IMR-90 (cell line): ENCODE measurements around the gene DPF1. TPM values are rescaled to one million over a fixed set of nuclear protein-coding genes. Genes with fewer than 3 reads are reported as not detected.
A peak's percentile ranks its signal among the peaks of the same experiment; 100 is the strongest.

Experiments used
- ATAC-seq: fragments of 200-7000 bp; cut with Tn5 transposase; 2 replicates; pipeline ENCODE4 v1.9.1; 2020; ENCODE audit warnings: low read depth, mild to moderate bottlenecking, moderate library complexity
- BruUV-seq: library from RNA; stranded (reverse); fragments of 400-500 nt; replicated peaks from 2 replicates; lab custom pipeline; 2021; lab: Mats Ljungman, UMichigan
- CTCF ChIA-PET: fragments of 300-600 bp; formaldehyde crosslinking; extraction: SDS; loops from one replicate; lab custom pipeline; 2021; ENCODE audit warnings: antibody characterized with exemption; lab: Yijun Ruan, JAX
- POLR2A ChIA-PET: fragments of 300-600 bp; sonication (Branson Sonifier 250); formaldehyde crosslinking; loops from one replicate; lab custom pipeline; 2022; ENCODE audit warnings: antibody characterized with exemption; ENCODE audit not compliant: unreplicated experiment; lab: Charles Lee
- DNase-seq: peaks from one replicate; pipeline ENCODE4 v3.0.0; 2013
- H2AFZ ChIP-seq: replicated peaks from 2 replicates; pipeline ENCODE3; 2013; ENCODE audit warnings: low read length, mild to moderate bottlenecking; ENCODE audit not compliant: poor library complexity
- H2AK5ac ChIP-seq: 2 replicates; pipeline ENCODE4 v1.6.1; 2013; ENCODE audit warnings: low read depth, low read length, inconsistent platforms
- H2AK9ac ChIP-seq: replicated peaks from 2 replicates; pipeline ENCODE3; 2013; ENCODE audit warnings: mild to moderate bottlenecking, low read depth, low read length, moderate library complexity; ENCODE audit not compliant: poor library complexity
- H2BK120ac ChIP-seq: 2 replicates; pipeline ENCODE4 v1.6.1; 2013; ENCODE audit warnings: low read depth, low read length, inconsistent platforms
- H2BK15ac ChIP-seq: 3 replicates; pipeline ENCODE4 v1.6.1; 2013; ENCODE audit warnings: low read depth, low read length, inconsistent platforms
- H2BK20ac ChIP-seq: 2 replicates; pipeline ENCODE4 v1.6.1; 2013; ENCODE audit warnings: low read depth, mild to moderate bottlenecking, inconsistent platforms, low read length, moderate library complexity
- H2BK5ac ChIP-seq: 2 replicates; pipeline ENCODE4 v1.6.1; 2013; ENCODE audit warnings: mild to moderate bottlenecking, low read depth, low read length, inconsistent platforms; ENCODE audit not compliant: poor library complexity, severe bottlenecking
- H3K14ac ChIP-seq: replicated peaks from 2 replicates; pipeline ENCODE4 v1.6.1; 2013; ENCODE audit warnings: low read depth, low read length, inconsistent platforms
- H3K18ac ChIP-seq: 2 replicates; pipeline ENCODE4 v1.6.1; 2013; ENCODE audit warnings: low read depth, low read length, control low read depth
- H3K23ac ChIP-seq: 2 replicates; pipeline ENCODE4 v1.6.1; 2013; ENCODE audit warnings: low read depth, low read length, inconsistent platforms
- H3K27ac ChIP-seq: 2 replicates; pipeline ENCODE4 v1.5.1; 2013; ENCODE audit warnings: mild to moderate bottlenecking, control low read depth, low read length; ENCODE audit not compliant: insufficient read depth
- H3K27me3 ChIP-seq: 2 replicates; pipeline ENCODE4 v1.6.1; 2013; ENCODE audit warnings: low read length; ENCODE audit not compliant: control insufficient read depth, insufficient read depth
- H3K36me3 ChIP-seq: 2 replicates; pipeline ENCODE4 v1.6.1; 2013; ENCODE audit warnings: low read length, mixed read lengths; ENCODE audit not compliant: control insufficient read depth, insufficient read depth
- H3K4ac ChIP-seq: 2 replicates; pipeline ENCODE4 v1.6.1; 2013; ENCODE audit warnings: low read depth, low read length, inconsistent platforms
- H3K4me1 ChIP-seq: 2 replicates; pipeline ENCODE4 v1.6.1; 2013; ENCODE audit warnings: low read length, mixed read lengths; ENCODE audit not compliant: control insufficient read depth, insufficient read depth
- H3K4me2 ChIP-seq: 2 replicates; pipeline ENCODE4 v1.6.1; 2013; ENCODE audit warnings: low read depth, mild to moderate bottlenecking, control low read depth, low read length, moderate library complexity
- H3K4me3 ChIP-seq: 2 replicates; pipeline ENCODE4 v1.5.1; 2013; ENCODE audit warnings: low read depth, mild to moderate bottlenecking, control low read depth, low read length, moderate library complexity; ENCODE audit not compliant: insufficient read depth
- H3K56ac ChIP-seq: 2 replicates; pipeline ENCODE4 v1.6.1; 2013; ENCODE audit warnings: low read length, inconsistent platforms; ENCODE audit not compliant: insufficient read depth; ENCODE audit errors: extremely low read depth
- H3K79me1 ChIP-seq, 2 experiments: 2 replicates each; pipeline ENCODE4 v1.6.1; 2013; ENCODE audit warnings: low read length in 2 of 2, inconsistent platforms in 1 of 2, low read depth in 1 of 2
- H3K9ac ChIP-seq: 2 replicates; pipeline ENCODE4 v1.6.1; 2013; ENCODE audit warnings: low read depth, low read length, control low read depth
- H3K9me1 ChIP-seq: 2 replicates; pipeline ENCODE4 v1.6.1; 2013; ENCODE audit warnings: low read length, inconsistent platforms; ENCODE audit not compliant: insufficient read depth
- H3K9me3 ChIP-seq: 2 replicates; pipeline ENCODE4 v1.6.1; 2013; ENCODE audit warnings: low read length; ENCODE audit not compliant: control insufficient read depth, insufficient read depth
- H4K20me1 ChIP-seq: 2 replicates; pipeline ENCODE4 v1.6.1; 2013; ENCODE audit warnings: low read length, inconsistent platforms; ENCODE audit not compliant: insufficient read depth
- H4K5ac ChIP-seq: 2 replicates; pipeline ENCODE4 v1.6.1; 2013; ENCODE audit warnings: mild to moderate bottlenecking, low read depth, low read length, control low read depth
- H4K8ac ChIP-seq, 2 experiments: 2 replicates each; pipeline ENCODE4 v1.6.1; 2013; ENCODE audit warnings: low read depth in 2 of 2, low read length in 2 of 2, control low read depth in 1 of 2, inconsistent platforms in 1 of 2
- H4K91ac ChIP-seq: 2 replicates; pipeline ENCODE4 v1.6.1; 2013; ENCODE audit warnings: low read depth, low read length, inconsistent platforms; ENCODE audit not compliant: insufficient read depth
- BHLHE40 ChIP-seq: fragments of 150-350 bp; IDR thresholded peaks from 2 replicates; pipeline ENCODE4 v1.6.1; 2016; ENCODE audit warnings: mild to moderate bottlenecking, low read depth, low read length
- CEBPB ChIP-seq: IDR thresholded peaks from 2 replicates; pipeline ENCODE4 v1.6.1; 2012; ENCODE audit warnings: low read depth, low read length, improper control_type of control experiment
- CHD1 ChIP-seq: IDR thresholded peaks from 2 replicates; pipeline ENCODE4 v1.6.1; 2012; ENCODE audit warnings: low read depth, low read length, improper control_type of control experiment
- CTCF ChIP-seq: conservative IDR thresholded peaks from 2 replicates; pipeline ENCODE4 v1.5.1; 2012; ENCODE audit warnings: mild to moderate bottlenecking, low read depth, low read length, improper control_type of control experiment
- FOS ChIP-seq: fragments of 150-350 bp; IDR thresholded peaks from 2 replicates; pipeline ENCODE4 v1.6.1; 2016; ENCODE audit warnings: low read depth, low read length
- MAFK ChIP-seq: IDR thresholded peaks from 2 replicates; pipeline ENCODE4 v1.6.1; 2012; ENCODE audit warnings: low read depth, low read length, improper control_type of control experiment
- MAZ ChIP-seq: IDR thresholded peaks from 2 replicates; pipeline ENCODE4 v1.6.1; 2012; ENCODE audit warnings: low read depth, mild to moderate bottlenecking, low read length, improper control_type of control experiment, moderate library complexity, borderline replicate concordance
- NFE2L2 ChIP-seq: fragments of 150-350 bp; IDR thresholded peaks from 2 replicates; pipeline ENCODE4 v1.6.1; 2016; ENCODE audit warnings: low read depth, mild to moderate bottlenecking, low read length
- POLR2A ChIP-seq: IDR thresholded peaks from 2 replicates; pipeline ENCODE4 v1.6.1; 2012; ENCODE audit warnings: mild to moderate bottlenecking, low read depth, low read length
- RAD21 ChIP-seq: IDR thresholded peaks from 2 replicates; pipeline ENCODE4 v1.6.1; 2012; ENCODE audit warnings: low read length, improper control_type of control experiment
- RCOR1 ChIP-seq: IDR thresholded peaks from 2 replicates; pipeline ENCODE4 v1.6.1; 2012; ENCODE audit warnings: mild to moderate bottlenecking, low read length, improper control_type of control experiment; ENCODE audit not compliant: insufficient replicate concordance
- RFX5 ChIP-seq: IDR thresholded peaks from 2 replicates; pipeline ENCODE4 v1.8.0; 2012; ENCODE audit warnings: low read depth, mild to moderate bottlenecking, low read length, moderate library complexity
- SMC3 ChIP-seq: fragments of 150-350 bp; IDR thresholded peaks from 2 replicates; pipeline ENCODE4 v1.6.1; 2016; ENCODE audit warnings: low read depth, mild to moderate bottlenecking, antibody characterized with exemption, low read length, moderate library complexity
- USF2 ChIP-seq: fragments of 150-350 bp; IDR thresholded peaks from 2 replicates; pipeline ENCODE4 v1.6.1; 2017; ENCODE audit warnings: mild to moderate bottlenecking, antibody characterized with exemption, low read length, low read depth
- WGBS, 2 experiments: methylation state at CpG; one replicate each; pipeline versions ENCODE4 v1.1.5 to v1.1.7; 2013; ENCODE audit warnings: missing lambda C conversion rate in 2 of 2; ENCODE audit not compliant: insufficient read length in 1 of 2; ENCODE audit errors: extremely low coverage in 2 of 2; 5-methylcytosine and 5-hydroxymethylcytosine counted together
- dilution Hi-C: fragments of 300-500 bp; cut with HindIII; formaldehyde crosslinking; loops from one replicate; pipeline ENCODE4 v1.14.3; 2018; ENCODE audit warnings: low sequenced_read_pairs; ENCODE audit not compliant: unreplicated experiment
- in situ Hi-C: fragments of 300-500 bp; cut with MboI; formaldehyde crosslinking; loops from 3 replicates; pipeline ENCODE4 v1.14.3; 2019; ENCODE audit warnings: low sequenced_read_pairs, inconsistent platforms, mixed read lengths
- intact Hi-C: fragments of 100-400 bp; cut with micrococcal nuclease; formaldehyde crosslinking; loops from 2 replicates; pipeline ENCODE4 v1.10.0; 2022
- polyA plus RNA-seq, 3 experiments: library from polyadenylated mRNA; depleted of rRNA; stranded (reverse); fragments of >200 nt; gene quantifications; 2 replicates each; pipeline ENCODE4 v1.2.3, GENCODE V29; 2012; ENCODE audit warnings: low replicate concordance in 1 of 3
- total RNA-seq: library from RNA; depleted of rRNA; stranded (reverse); fragments of >200 nt; gene quantifications from 2 replicates; pipeline ENCODE4 v1.2.3, GENCODE V29; 2012

DPF1 gene
- total and polyA plus RNA-seq, 2 of the 4 experiments (the other 2 are of a cell fraction) = 3.2 to 5.5 TPM

- H4K20me1 ChIP-seq = peaks cover 14% of the 10 kb centered on the region; the same call in 1 of the 2 replicates
- ChIA-PET POLR2A (no interaction called here), CTCF (no interaction called here)
- H2AK5ac ChIP-seq = no peak overlapping the region
- no peak for TF ChIP-seq RFX5
- no peak for TF ChIP-seq BHLHE40
- no peak for TF ChIP-seq NFE2L2
- TF ChIP-seq USF2 = no peak
- no peak for TF ChIP-seq MAFK
- no peak for TF ChIP-seq CHD1
- no peak for TF ChIP-seq CEBPB
- TF ChIP-seq MAZ = no peak
- no peak for TF ChIP-seq RCOR1
- no peak for TF ChIP-seq SMC3
- TF ChIP-seq CTCF = no peak
- no peak for TF ChIP-seq RAD21
- TF ChIP-seq FOS = no peak
- no peak for TF ChIP-seq POLR2A
- ATAC-seq (peak; percentile 19), DNase-seq (no peak)
- H2BK120ac ChIP-seq = no peak overlapping the region
- H3K56ac ChIP-seq = no peak overlapping the region
- H3K4me2 ChIP-seq = peak overlapping the region; percentile 28; the same call in 1 of the 2 replicates
- no TSS peak for BruUV-seq
- H3K4me3 ChIP-seq = no peak overlapping the region
- no peak overlapping the region for H3K9ac ChIP-seq
- H4K8ac ChIP-seq = no peak overlapping the region; a peak in 1 of 4 replicates
- H2BK15ac ChIP-seq = no peak overlapping the region
- peaks cover 0 to 38% of the 10 kb centered on the region in 2 experiments; a peak in 3 of 4 replicates for H3K79me1 ChIP-seq
- H3K4ac ChIP-seq = no peak overlapping the region
- peaks cover 14% of the 10 kb centered on the region for H3K9me1 ChIP-seq
- H3K9me3 ChIP-seq = no peaks in the 10 kb centered on the region
- intact Hi-C loops = no loop called here
- no peak overlapping the region for H2BK20ac ChIP-seq
- H2AK9ac ChIP-seq = peak overlapping the region; percentile 15
- 79% methylated on average over 15 of the region's 21 CpGs; no CpG with 5 or more reads in 1 of the 2 experiments for WGBS, 2 experiments
- in situ Hi-C loops = no loop called here
- no peak overlapping the region for H4K5ac ChIP-seq
- dilution Hi-C loops = no loop called here
- no peak overlapping the region for H2BK5ac ChIP-seq
- H3K27me3 ChIP-seq = no peaks in the 10 kb centered on the region
- H3K18ac ChIP-seq = no peak overlapping the region
- no peak overlapping the region for H3K27ac ChIP-seq
- peak overlapping the region; percentile 71 for H2AFZ ChIP-seq
- 0 out of 2 replicates have a peak overlapping the region, but pooled peaks have one; percentile 8 for H3K14ac ChIP-seq
- H3K4me1 ChIP-seq = peaks cover 6% of the 10 kb centered on the region
- H3K23ac ChIP-seq = no peak overlapping the region
- H3K36me3 ChIP-seq = peaks cover 7% of the 10 kb centered on the region; the same call in 1 of the 2 replicates
- no peak overlapping the region for H4K91ac ChIP-seq
Observed at GRCh38 chr19:38182536-38183210, 41.3 kb downstream of the DPF1 start.
